ENCODE results near the gene SPRY4.
A peak's percentile ranks its signal among the peaks of the same experiment; 100 is the strongest.
"Not testable (repeated sequence)": the region's sequence is repeated elsewhere in the genome, so short reads cannot be mapped to it uniquely, and the experiment has no call there.

SPRY4 gene

DNA sequence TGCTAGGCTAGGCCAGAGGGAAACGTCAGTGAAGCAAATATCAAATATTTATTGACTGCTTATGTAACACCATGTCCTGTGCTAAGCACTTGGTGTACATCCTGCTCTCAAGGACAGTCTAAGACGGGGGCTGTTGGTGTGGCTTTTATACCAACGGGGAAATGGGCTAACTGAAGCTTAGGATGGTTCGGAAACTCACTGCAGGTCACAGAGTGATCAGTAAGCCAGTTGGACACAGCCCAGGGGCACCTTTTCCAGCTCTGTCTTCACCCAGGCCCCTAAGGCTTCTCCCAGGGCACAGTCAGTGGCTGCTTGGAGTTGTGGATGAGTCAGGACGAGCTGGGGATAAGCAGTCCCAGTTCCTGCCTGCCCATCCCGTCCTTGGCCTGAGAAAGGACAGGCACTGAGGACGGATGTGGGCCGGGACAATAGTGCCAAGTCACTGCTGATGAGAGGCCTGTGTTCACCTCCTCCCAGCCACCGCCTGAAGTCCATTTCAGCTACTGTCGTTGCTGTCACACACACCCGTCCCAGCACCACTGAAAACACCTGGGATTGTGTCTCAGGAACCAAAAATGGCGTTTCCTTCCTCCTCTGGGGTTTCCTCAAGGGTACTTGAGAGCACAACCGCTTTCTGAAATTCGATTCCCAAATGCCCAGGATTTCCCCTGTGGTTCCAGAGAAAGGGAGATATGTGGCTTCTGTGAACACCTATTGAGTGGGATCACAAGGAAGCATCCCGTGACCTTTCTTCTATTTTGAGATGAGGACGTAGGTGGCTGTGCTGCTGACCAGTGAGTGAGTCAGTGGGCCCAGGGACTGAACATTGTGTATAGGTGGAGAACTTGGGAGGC lies 17.5 kb upstream of the SPRY4 start:
- in situ Hi-C loops (cut with MboI; ENCODE audit: low pct_unique_long_range_greater_than_20kb, low sequenced_read_pairs): no loop called here
- no peak for DNase-seq

DNA sequence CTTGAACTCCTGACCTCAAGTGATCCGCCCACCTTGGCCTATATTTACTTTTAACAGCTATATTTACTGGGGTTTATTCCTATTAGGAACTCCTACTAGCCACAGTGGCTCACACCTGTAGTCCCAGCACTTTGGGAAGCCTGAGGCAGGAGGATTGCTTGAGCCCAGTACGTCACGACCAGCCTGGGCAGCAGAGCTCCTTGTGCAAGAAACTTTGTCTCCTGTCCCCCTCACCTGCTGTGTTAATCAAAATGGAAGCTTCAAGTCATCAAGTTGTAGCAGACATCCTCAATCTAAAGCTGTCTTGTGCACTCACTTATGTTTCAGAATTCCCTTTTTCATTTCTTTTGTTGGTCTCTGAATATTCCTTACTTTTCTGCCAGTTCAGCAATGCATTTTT lies 15.0 kb upstream of the SPRY4 start:
- in situ Hi-C loops (cut with MboI; ENCODE audit: low pct_unique_long_range_greater_than_20kb, low sequenced_read_pairs): no loop called here

DNA sequence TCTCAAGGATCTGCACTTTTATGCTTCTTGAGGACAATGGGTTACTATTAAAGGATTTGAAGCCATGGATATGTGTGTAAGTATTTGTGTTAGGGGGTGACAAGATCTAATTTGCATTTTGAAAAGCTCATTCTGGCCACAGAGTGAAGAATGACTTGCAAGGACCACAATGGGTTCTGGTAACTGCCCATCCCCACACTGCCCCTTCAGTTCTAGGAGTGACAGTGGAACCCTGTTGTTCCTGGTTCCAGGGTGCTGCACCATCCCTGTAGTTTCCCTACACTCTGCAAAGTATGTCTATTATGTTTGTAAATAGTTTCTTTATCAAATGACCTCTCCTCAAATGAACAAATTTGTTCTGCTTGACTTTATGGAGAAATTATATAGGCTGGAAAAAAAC lies 9.7 kb upstream of the SPRY4 start:
- DNase-seq: no peak
- in situ Hi-C loops (cut with MboI; ENCODE audit: low pct_unique_long_range_greater_than_20kb, low sequenced_read_pairs): no loop called here

More for the DNA sequence above, 15.0 kb upstream of the SPRY4 start:
- no peak for DNase-seq

DNA sequence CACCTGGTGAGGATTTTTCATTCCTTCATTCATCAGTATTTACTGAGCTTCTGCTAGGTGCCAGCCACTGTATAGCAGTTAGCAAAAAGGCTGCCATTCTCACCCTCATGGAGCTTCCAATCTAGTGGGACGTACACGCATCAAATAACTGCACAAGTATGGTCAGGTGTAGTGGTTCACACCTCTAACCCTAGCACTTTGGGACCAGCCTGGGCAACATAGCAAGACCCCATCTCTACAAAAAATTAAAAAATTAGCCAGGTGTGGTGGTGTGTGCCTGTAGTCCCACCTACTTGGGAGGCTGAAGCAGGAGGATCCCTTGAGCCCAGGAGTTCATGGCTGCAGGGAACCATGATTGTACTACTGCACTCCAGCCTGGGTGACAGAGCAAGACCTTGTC lies 8.9 kb upstream of the SPRY4 start:
- DNase-seq; in situ Hi-C loops (cut with MboI; ENCODE audit: low pct_unique_long_range_greater_than_20kb, low sequenced_read_pairs): not testable (repeated sequence)

DNA sequence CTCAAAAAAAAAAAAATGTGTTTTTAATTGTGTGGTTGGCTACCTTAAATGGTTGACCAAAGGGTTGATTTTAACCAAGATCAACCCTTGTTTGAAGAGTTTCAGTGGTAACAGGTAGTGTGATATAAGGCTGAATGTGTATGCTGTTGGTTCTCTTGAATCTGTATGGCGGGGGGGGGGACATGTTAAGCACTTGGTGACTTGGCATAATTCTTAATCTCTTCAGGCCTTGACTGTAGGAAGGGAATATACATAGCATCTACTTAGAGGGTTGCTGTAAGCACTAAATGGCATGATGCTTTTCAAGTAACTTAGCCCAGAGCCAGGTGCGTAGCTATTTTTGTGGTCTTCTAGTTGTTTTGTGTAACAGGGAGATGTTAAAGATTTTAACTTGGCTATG lies 5.6 kb upstream of the SPRY4 start:
- in situ Hi-C loops (cut with MboI; ENCODE audit: low pct_unique_long_range_greater_than_20kb, low sequenced_read_pairs): no loop called here

DNA sequence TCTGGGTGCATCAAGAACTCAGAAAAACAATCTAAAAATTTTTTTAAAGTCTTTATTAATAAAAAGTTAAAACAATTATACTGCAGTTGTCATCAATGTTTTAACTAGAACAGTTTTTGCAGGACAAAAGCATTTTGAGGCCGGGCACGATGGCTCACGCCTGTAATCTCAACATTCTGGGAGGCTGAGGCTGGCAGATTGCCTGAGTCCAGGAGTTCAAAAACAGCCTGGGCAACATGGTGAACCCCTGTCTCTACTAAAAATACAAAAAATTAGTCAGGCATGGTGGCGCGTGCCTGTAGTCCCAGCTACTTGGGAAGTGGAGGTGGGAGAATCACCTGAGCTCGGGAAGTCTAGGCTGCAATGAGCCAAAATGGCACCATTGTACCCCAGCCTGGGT lies 5.2 kb upstream of the SPRY4 start:
- in situ Hi-C loops (cut with MboI; ENCODE audit: low pct_unique_long_range_greater_than_20kb, low sequenced_read_pairs): no loop called here
- DNase-seq: no peak

More for the DNA sequence above, 5.6 kb upstream of the SPRY4 start:
- DNase-seq: no peak

DNA sequence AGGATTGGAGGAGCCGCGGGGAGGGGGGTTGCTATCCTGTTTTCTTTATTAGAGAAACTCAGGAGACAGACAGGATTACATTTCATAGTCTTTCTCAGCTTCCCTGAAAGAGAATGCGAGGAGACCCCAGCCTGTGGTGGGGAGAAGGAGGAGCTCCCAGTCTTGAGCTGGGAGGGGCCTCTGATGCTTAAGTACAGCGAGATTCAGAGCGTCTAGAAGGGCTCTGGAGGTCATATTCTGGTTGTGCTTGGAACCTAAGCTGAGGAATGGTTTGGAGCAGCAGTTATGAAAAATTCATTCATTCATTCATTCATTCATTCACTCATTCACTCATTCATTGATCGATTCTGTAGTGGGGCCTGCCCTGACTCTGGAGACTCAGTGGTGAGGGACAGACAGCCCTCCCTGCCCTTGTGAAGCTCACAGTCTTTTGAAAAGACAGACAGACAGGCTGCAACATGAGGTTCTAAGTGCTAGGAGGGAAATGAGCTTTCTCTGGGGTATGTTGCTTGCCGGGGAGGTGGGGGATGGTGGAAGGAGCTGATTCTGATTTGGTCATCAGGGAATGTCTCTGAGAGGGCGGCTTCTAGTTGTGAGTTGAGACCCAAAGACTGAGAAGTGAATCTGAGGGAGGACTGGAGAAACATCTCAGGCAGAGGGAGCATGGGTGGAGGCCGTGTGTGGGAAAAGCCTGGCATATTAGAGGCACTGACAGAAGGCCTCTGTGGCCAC lies 2.5 kb upstream of the SPRY4 start:
- in situ Hi-C loops (cut with MboI; ENCODE audit: low pct_unique_long_range_greater_than_20kb, low sequenced_read_pairs): no loop called here
- DNase-seq: no peak

DNA sequence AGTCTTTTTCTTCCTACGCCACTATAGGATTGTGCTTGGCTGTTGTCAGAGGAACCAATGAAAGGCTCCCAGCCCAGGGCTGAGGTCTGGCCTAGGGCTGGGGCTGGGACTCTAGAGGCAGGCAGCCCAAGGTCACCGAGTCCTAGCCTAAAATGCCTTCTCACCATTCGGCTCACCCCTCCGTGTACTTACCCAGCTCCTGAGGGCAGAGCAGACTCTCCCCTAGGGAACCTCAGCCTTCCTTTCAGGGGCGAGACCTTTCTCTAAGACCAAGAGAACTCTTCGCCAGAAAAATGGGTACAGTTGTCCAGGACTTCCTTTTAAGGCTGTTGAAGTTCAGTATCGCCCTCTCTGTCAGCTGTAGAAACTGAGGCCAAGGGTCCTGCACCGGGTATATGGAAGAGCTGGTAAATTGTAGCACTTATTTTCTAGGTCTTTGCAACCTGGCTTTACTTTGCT lies 1.7 kb upstream of the SPRY4 start:
- in situ Hi-C loops (cut with MboI; ENCODE audit: low pct_unique_long_range_greater_than_20kb, low sequenced_read_pairs): no loop called here
- no peak for DNase-seq

DNA sequence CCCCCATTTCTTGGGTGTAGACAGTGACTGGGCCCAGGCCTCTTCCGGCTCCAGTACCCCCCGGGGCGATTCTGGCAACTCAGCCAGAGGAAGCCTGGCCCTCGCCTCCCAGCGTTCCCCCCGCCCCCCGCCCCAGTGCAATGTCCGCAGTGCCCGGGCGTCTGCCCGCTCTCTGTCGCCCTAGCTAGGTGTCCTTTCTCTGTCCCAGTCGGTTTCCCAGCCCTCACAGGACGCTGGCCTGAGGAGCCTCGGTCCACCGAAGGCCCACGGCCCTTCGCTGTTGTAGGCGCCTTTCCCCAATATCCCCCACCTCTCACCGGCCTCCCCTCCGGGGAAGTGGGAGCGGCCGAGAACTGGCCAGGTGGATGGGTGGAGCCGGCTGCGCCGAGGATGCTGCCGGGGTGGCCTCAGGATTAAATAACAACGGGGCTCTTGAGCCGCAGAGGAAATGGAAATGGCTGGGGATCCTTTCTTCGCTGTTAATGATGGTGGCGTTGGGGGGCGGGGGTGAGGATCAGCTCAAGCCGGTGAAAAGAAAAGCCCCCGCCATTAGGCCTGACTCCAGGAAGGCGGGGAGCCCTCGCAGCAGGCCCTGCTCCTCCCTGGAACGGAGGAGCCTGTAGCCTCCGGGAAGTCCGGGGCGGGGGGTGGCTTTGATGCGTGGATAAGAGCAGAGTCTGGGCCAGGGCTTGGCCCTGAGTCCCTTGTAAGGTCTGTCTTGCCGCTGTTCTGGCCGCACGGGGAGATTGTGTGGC lies 1.1 kb upstream of the SPRY4 start:
- in situ Hi-C loops (cut with MboI; ENCODE audit: low pct_unique_long_range_greater_than_20kb, low sequenced_read_pairs): no loop called here
- no peak for DNase-seq

DNA sequence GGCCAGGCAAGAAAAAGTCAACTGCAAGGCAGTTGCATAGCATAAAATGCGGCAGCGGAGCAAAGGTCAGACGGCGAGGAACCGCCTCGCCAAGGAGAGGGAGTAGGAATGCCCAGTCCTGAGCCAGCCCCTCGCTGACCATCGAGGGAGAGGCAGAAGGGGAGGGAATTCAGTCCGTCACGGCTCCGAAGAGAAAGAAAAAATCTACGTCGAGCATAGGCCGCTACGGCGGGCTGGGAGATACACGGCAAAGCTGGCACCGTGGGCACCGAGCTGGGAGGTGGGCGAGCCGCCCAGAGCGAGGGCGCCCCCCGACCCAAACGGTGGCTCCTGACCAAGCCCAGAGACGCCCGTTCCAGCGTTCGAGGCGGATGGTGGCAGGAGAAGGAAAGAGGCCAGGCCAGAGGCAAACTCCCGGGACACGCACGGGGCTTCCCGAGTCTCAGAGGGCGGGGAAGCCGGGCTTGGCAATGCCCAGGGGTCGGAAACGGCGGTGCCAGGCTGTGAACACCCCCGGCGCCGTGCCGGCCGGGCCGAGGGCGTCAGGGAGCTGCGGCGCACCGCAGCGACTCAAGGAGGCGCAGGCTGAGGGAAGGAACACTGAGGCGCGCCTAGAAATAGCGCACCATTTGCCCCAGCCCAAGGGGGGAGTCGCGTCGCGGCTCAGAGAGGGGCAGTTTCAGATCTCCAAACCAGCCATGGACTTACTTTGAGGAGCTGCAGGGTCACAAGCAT lies 518 bp downstream of the SPRY4 start:
- in situ Hi-C loops (cut with MboI; ENCODE audit: low pct_unique_long_range_greater_than_20kb, low sequenced_read_pairs): no loop called here
- DNase-seq: no peak

DNA sequence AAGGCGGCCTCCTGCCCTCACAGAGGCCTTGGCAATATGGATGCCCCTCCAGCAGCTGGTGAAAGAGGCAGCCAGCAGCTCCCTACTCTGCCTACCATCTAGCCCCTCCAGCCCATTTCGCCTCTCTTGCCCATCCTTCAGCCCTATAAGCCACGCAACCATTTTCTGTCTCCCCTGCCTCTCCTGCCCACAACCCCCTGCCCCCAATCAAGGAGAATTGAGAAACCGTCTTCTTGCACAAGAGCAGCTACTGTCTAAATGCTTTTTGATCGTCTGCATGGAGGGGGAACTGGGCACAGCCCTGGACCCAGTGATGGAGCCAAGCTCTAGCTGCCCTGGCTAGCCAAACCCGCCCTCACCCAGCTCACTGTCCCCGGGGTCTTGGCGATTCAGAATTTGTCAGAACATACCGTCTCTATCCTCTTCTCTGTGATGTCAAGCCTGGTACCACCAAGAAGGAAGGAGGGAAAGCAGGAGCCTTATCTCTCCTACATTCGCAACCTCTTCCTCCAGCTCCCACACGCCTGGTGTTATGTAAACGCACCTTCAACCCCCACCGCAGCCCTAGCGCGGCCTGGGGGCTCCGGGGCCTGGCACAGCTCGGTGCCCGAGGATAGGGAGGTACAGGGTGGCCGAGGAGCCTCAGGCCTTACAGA lies 1.2 kb downstream of the SPRY4 start:
- in situ Hi-C loops (cut with MboI; ENCODE audit: low pct_unique_long_range_greater_than_20kb, low sequenced_read_pairs): no loop called here

DNA sequence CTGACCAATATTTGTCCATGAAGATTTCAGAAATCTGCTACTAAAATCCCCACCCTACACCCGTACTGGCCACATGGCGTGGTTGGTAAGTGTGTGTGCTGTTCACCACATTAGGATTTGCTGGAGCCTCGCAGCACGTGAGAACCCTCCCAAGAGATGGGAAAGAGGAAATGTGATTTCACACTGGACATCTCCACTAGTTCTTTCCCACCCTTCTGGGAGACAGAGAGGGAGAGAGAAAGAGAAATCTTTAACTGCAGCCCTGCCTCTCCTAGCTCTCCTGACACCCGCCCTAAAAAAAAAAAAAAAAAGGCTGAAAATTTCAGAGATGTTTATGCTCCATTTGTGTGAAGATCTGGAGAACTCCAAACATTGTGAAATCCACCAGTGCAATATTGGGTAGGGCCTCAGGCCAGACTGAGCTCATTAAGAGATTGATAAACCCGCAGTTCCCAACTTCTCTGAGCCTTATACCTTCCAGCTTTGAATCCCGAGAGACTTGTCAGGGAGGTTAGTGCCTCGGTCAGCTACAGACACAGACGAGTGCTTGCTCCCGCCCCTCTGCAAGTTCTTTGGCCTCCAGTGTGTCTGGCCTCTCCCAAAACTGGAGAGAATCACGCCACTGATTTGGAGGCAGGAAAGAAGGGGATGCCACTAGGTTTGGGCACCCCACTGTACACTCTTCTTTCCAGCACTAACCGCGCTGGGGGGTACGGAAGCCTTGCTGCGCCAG lies 1.9 kb downstream of the SPRY4 start:
- DNase-seq: no peak
- in situ Hi-C loops (cut with MboI; ENCODE audit: low pct_unique_long_range_greater_than_20kb, low sequenced_read_pairs): no loop called here

More for the DNA sequence above, 1.2 kb downstream of the SPRY4 start:
- peak; percentile 27 for DNase-seq

DNA sequence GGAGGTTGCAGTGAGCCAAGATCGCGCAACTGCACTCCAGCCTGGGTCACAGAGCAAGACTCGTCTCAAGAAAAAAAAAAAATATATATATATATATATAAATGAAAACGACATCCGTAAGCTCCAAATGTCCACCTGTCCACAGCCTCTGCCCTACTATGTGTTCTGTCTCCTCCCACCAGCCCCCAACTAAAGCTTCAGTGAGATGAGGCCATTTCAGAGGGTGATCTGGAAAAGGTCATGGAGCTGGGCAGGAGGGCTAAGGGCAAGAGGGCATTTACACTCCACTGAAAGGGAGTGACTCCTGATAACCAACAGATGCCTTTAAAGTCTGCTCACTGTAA lies 2.4 kb downstream of the SPRY4 start:
- in situ Hi-C loops (cut with MboI; ENCODE audit: low pct_unique_long_range_greater_than_20kb, low sequenced_read_pairs): no loop called here
- no peak for DNase-seq

DNA sequence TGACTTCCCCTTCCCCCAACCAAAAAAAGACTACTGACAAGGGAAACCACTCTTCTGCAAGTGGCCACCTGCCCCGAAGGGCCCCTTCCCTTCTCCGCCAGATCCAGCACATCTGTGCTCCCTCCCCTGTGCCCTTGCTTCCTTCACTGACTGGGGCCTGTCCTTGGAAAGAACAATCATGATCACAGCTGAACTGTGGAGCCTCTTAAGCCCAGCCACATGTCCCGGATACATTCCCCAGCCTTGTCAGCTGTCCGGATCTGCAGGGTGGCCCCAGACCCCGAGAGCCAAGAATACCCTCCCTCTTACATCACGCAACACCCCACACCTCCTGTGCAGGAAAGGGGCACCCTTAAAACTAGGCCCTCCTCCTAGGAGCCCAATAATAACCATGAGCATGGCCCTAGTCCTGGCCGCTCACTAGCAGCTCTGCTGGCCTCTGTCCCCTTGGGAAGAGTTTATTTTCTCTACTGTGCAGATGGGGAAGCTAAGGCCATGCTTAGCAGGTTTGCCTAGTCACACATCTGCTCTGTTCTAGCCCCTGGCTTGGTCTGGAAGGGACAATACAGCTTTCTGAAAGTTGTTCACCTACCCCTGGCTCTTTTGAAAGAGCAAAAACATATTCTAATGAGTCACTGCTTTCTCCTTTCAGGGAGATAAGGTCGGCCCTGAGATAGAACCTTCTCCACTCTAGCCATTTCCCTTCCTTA lies 3.8 kb downstream of the SPRY4 start:
- DNase-seq: peak; percentile 53
- in situ Hi-C loops (cut with MboI; ENCODE audit: low pct_unique_long_range_greater_than_20kb, low sequenced_read_pairs): no loop called here

DNA sequence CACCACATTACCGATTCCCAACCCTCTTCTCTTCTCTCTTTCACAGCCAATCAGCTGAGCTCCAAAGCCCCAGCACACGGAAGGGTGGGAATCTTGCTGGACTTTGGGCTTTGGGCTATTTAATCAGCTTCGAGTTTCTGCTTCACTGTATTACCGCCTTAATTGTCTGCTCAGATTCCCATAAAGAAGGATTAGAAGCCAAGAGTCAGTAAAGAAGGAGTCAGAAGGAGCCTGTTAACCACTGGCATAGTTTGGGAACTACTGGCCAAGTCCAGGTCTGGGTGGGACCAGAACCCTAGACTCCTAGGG lies 4.4 kb downstream of the SPRY4 start:
- DNase-seq: no peak
- in situ Hi-C loops (cut with MboI; ENCODE audit: low pct_unique_long_range_greater_than_20kb, low sequenced_read_pairs): no loop called here

DNA sequence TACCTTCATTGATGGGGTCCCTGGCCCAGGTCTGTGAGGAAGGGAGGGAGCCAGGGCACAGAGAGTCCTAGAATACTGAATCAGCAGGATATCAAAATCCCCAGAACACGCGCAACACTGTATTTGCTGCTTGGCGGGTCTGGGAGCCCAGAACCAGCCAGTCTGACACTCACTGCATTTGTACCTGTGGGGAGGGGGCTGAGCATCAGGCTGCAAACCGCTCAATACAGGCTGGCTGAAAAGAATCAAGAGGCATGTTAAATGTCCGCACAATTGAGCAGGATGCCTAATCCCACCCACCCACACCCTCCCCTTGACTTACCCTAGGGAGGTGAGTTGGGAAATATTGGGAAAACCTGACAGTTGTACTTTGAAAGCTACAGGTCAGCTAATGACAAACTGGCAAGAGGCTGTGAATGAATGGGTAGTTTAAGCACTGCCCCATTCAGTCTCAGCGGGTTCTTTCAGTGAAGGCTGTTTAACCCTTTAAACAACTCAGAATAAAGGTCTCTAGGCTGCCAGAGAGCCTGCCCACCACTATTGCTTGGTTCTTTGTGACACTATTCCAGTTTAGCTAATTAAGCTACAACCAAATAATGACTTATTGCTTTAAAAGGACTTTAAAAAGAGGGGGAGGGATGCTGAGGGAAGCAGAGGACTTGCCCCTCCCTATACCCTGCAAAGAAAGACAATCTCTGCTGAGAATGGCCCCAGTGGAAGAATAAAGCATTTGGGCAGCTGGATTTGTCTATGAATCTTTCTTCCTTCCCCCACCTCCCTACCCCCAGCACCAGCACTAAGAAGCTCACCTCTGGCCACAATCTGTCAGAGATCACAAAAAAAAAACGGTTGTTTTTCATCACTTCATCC lies 5.0 kb downstream of the SPRY4 start:
- in situ Hi-C loops (cut with MboI; ENCODE audit: low pct_unique_long_range_greater_than_20kb, low sequenced_read_pairs): no loop called here

DNA sequence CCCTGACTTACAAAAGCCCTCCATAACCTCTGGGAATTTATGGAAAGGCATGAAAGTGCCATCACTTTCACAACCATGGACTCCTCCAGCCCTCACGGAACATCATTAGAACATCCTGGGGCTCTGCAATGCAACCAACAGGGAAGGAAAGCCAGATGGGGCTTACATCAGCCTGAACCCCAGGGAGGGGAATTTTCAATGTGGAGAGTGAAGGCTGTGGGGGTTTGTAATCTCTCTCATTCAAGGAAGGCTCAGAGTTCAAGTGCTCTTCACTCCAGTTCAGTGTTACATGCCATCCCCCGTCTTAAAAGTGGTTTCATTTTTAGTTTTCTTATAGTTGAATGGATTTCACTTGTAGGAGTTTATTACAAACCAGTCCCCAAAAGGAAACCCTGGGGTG lies 5.7 kb downstream of the SPRY4 start:
- in situ Hi-C loops (cut with MboI; ENCODE audit: low pct_unique_long_range_greater_than_20kb, low sequenced_read_pairs): no loop called here
- DNase-seq: no peak

More for the DNA sequence above, 5.0 kb downstream of the SPRY4 start:
- DNase-seq: no peak
